ENCODE measurements around the gene MSMP.

GRCh38 chr9:35771075-35771433 lies 17.0 kb upstream of the MSMP start:
- no peak for TF ChIP-seq POLR2A (IDR thresholded peaks at IDR 0.05)
- TF ChIP-seq, protein P1, sequence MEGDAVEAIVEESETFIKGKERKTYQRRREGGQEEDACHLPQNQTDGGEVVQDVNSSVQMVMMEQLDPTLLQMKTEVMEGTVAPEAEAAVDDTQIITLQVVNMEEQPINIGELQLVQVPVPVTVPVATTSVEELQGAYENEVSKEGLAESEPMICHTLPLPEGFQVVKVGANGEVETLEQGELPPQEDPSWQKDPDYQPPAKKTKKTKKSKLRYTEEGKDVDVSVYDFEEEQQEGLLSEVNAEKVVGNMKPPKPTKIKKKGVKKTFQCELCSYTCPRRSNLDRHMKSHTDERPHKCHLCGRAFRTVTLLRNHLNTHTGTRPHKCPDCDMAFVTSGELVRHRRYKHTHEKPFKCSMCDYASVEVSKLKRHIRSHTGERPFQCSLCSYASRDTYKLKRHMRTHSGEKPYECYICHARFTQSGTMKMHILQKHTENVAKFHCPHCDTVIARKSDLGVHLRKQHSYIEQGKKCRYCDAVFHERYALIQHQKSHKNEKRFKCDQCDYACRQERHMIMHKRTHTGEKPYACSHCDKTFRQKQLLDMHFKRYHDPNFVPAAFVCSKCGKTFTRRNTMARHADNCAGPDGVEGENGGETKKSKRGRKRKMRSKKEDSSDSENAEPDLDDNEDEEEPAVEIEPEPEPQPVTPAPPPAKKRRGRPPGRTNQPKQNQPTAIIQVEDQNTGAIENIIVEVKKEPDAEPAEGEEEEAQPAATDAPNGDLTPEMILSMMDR (IDR thresholded peaks at IDR 0.05 in 4 of 5, conservative IDR thresholded peaks at IDR 0.05 in 1 of 5), result no peak

Data from gastrocnemius medialis (tissue), 4 donors.